GM12878 (cell line): ENCODE measurements around the gene GTPBP4. TPM values are rescaled to one million over a fixed set of nuclear protein-coding genes. Genes with fewer than 3 reads are reported as not detected.

Experiments used
- ATAC-seq: fragments of 200-7000 bp; cut with Tn5 transposase; 3 replicates; pipeline ENCODE4 v1.9.1; 2020; ENCODE audit warnings: mild to moderate bottlenecking, moderate library complexity
- BruUV-seq: library from RNA; stranded (reverse); fragments of 400-500 nt; replicated peaks from 2 replicates; lab custom pipeline; 2021; lab: Mats Ljungman, UMichigan
- CTCF ChIA-PET: fragments of 300-600 bp; sonication (Branson Sonifier 250); formaldehyde crosslinking; extraction: SDS; loops from one replicate; lab custom pipeline; 2021; ENCODE audit warnings: inconsistent platforms; lab: Yijun Ruan, JAX
- POLR2A ChIA-PET: fragments of 350-600 bp; formaldehyde crosslinking; extraction: SDS; loops from one replicate; lab custom pipeline; 2021; ENCODE audit warnings: inconsistent platforms; lab: Charles Lee
- RAD21 ChIA-PET: fragments of 300-600 bp; sonication (Branson Sonifier 250); formaldehyde crosslinking; loops from one replicate; lab custom pipeline; 2023; ENCODE audit warnings: antibody characterized with exemption; ENCODE audit not compliant: unreplicated experiment; lab: Charles Lee
- SMC1A ChIA-PET: fragments of 300-600 bp; sonication (Branson Sonifier 250); formaldehyde crosslinking; loops from one replicate; lab custom pipeline; 2023; ENCODE audit not compliant: unreplicated experiment, uncharacterized antibody; lab: Charles Lee
- DNase-seq: peaks from one replicate; pipeline ENCODE4 v3.0.0-alpha.2; 2011; ENCODE audit warnings: low read depth, low spot score
- FAIRE-seq: peaks from 3 replicates; lab custom pipeline; 2011; peaks lifted over from hg19 to GRCh38; lab: Jason Lieb, UNC
- H2AFZ ChIP-seq: 2 replicates; pipeline ENCODE4 v1.6.0; 2011; ENCODE audit warnings: low read depth, low read length, control low read depth; ENCODE audit not compliant: control insufficient read depth
- H3K27ac ChIP-seq: 2 replicates; pipeline ENCODE4 v1.5.1; 2011; ENCODE audit warnings: control low read depth; ENCODE audit not compliant: control insufficient read depth, insufficient read depth
- H3K27me3 ChIP-seq, 2 experiments: replicated peaks in 1 of 2; 2 replicates each; pipeline versions ENCODE4 v1.6.0 to v1.6.1; 2011; ENCODE audit warnings: low read length in 1 of 2; ENCODE audit not compliant: control insufficient read depth in 2 of 2, insufficient read depth in 2 of 2
- H3K36me3 ChIP-seq, 2 experiments: 2 replicates each; pipeline ENCODE4 v1.5.1; 2011; ENCODE audit warnings: low read length in 1 of 2; ENCODE audit not compliant: control insufficient read depth in 2 of 2, insufficient read depth in 2 of 2
- H3K4me1 ChIP-seq: 2 replicates; pipeline ENCODE4 v1.6.1; 2011; ENCODE audit warnings: mild to moderate bottlenecking, low read length, moderate library complexity, mixed read lengths; ENCODE audit not compliant: control insufficient read depth, insufficient read depth
- H3K4me2 ChIP-seq: 2 replicates; pipeline ENCODE4 v1.6.0; 2011; ENCODE audit warnings: control low read depth; ENCODE audit not compliant: control insufficient read depth, insufficient read depth
- H3K4me3 ChIP-seq: fragments of 200-600 bp; sonication (generic); 2 replicates; pipeline ENCODE4 v1.5.1; 2016
- H3K79me2 ChIP-seq: 2 replicates; pipeline ENCODE4 v1.6.0; 2011; ENCODE audit warnings: low read length; ENCODE audit not compliant: control insufficient read depth, insufficient read depth
- H3K9ac ChIP-seq: 2 replicates; pipeline ENCODE4 v1.8.0; 2011; ENCODE audit warnings: low read length, control low read depth, mixed read lengths; ENCODE audit not compliant: control insufficient read depth, insufficient read depth
- H3K9me3 ChIP-seq: replicated peaks from 3 replicates; pipeline ENCODE4 v1.5.1; 2011; ENCODE audit warnings: mild to moderate bottlenecking, low read length; ENCODE audit not compliant: control insufficient read depth, insufficient read depth
- H4K20me1 ChIP-seq: 2 replicates; pipeline ENCODE4 v1.6.0; 2011; ENCODE audit not compliant: control insufficient read depth, insufficient read depth
- ATF7 ChIP-seq: fragments of 450-650 bp; IDR thresholded peaks from 2 replicates; pipeline ENCODE4 v1.6.1; 2016; ENCODE audit warnings: low read depth, mild to moderate bottlenecking
- CEBPB ChIP-seq, 2 experiments: fragments of 150-350 bp in 1 of 2; IDR thresholded peaks; 2 replicates each; pipeline ENCODE4 v1.6.1; 2012 to 2014; ENCODE audit warnings: low read depth in 2 of 2, low read length in 2 of 2, borderline replicate concordance in 1 of 2, inconsistent platforms in 1 of 2
- CHD4 ChIP-seq: fragments of 200-600 bp; sonication (generic); IDR thresholded peaks from 2 replicates; pipeline ENCODE4 v1.6.1; 2016; ENCODE audit warnings: mild to moderate bottlenecking
- CREB1 ChIP-seq: IDR thresholded peaks from 2 replicates; pipeline ENCODE4 v1.6.1; 2012; ENCODE audit warnings: low read depth, mild to moderate bottlenecking, inconsistent platforms
- ELK1 ChIP-seq: IDR thresholded peaks from 2 replicates; pipeline ENCODE4 v1.6.1; 2012; ENCODE audit warnings: low read depth, low read length, improper control_type of control experiment
- MEF2B ChIP-seq: fragments of 450-650 bp; IDR thresholded peaks from 2 replicates; pipeline ENCODE4 v1.6.1; 2018; ENCODE audit warnings: mild to moderate bottlenecking, moderate library complexity; ENCODE audit not compliant: partially characterized antibody, poor library complexity, severe bottlenecking
- MXI1 ChIP-seq: fragments of 150-350 bp; IDR thresholded peaks from 2 replicates; pipeline ENCODE4 v1.6.1; 2011; ENCODE audit warnings: low read depth, mild to moderate bottlenecking, inconsistent platforms, low read length, improper control_type of control experiment
- NFYA ChIP-seq: IDR thresholded peaks from 2 replicates; pipeline ENCODE4 v1.6.1; 2011; ENCODE audit warnings: low read depth, mild to moderate bottlenecking, low read length, improper control_type of control experiment, borderline replicate concordance
- PAX8 ChIP-seq: fragments of 450-650 bp; IDR thresholded peaks from 2 replicates; pipeline ENCODE4 v1.6.1; 2017; ENCODE audit warnings: mild to moderate bottlenecking, moderate library complexity
- POLR2AphosphoS5 ChIP-seq: IDR thresholded peaks from 2 replicates; pipeline ENCODE4 v1.6.1; 2011; ENCODE audit warnings: mild to moderate bottlenecking, low read length, inconsistent platforms
- SMAD1 ChIP-seq: fragments of 450-650 bp; IDR thresholded peaks from 2 replicates; pipeline ENCODE4 v1.6.1; 2018; ENCODE audit warnings: mild to moderate bottlenecking, low read depth; ENCODE audit not compliant: partially characterized antibody
- SMAD5 ChIP-seq: IDR thresholded peaks from 2 replicates; pipeline ENCODE4 v1.6.1; 2016; ENCODE audit warnings: antibody characterized with exemption, low read depth
- WRNIP1 ChIP-seq: IDR thresholded peaks from 2 replicates; pipeline ENCODE4 v1.6.1; 2011; ENCODE audit warnings: low read depth, low read length, improper control_type of control experiment, borderline replicate concordance
- ZNF622 ChIP-seq: fragments of 450-650 bp; IDR thresholded peaks from 2 replicates; pipeline ENCODE4 v1.6.1; 2017; ENCODE audit warnings: mild to moderate bottlenecking, inconsistent platforms
- WGBS: methylation state at CpG from one replicate; pipeline ENCODE4 v1.1.6; 2016; ENCODE audit warnings: low lambda C conversion rate; ENCODE audit not compliant: insufficient replicate concordance, insufficient coverage; ENCODE audit errors: missing lambda C conversion rate; 5-methylcytosine and 5-hydroxymethylcytosine counted together
- in situ Hi-C: fragments of 300-500 bp; cut with MboI; formaldehyde crosslinking; loops from 9 replicates; pipeline ENCODE4 v1.14.3; 2018; ENCODE audit warnings: mixed read lengths
- intact Hi-C: fragments of 100-400 bp; cut with micrococcal nuclease; formaldehyde crosslinking; loops from one replicate; pipeline ENCODE4 v1.14.2; 2022; ENCODE audit not compliant: unreplicated experiment
- polyA plus RNA-seq, 11 experiments: library from polyadenylated mRNA; depleted of rRNA in 4 of 11; unstranded in 6 of 11; stranded (reverse) in 5 of 11; fragments of >200 nt; fragmentation: Nextera tagmentation in 4 of 11; fragmentation: Illumina TruSeq in 1 of 11; extraction: Ambion mirVana in 4 of 11; extraction: Trizol in 1 of 11; gene quantifications; 1 replicate in 1 of 11; 2 replicates in 10 of 11; pipeline versions ENCODE4 v1.2.1 to v1.2.3, GENCODE V29; 2011 to 2016; ENCODE audit warnings: inconsistent platforms in 2 of 11, missing spikeins in 2 of 11, low read depth in 1 of 11
- total RNA-seq, 4 experiments: library from RNA; depleted of rRNA in 3 of 4; stranded (reverse); fragments of >200 nt in 3 of 4; fragmentation: Illumina TruSeq in 1 of 4; extraction: Trizol in 1 of 4; gene quantifications; 2 replicates each; pipeline versions ENCODE4 v1.2.1 to v1.2.3, GENCODE V29; 2013 to 2021

Gene GTPBP4
- total and polyA plus RNA-seq, 10 of the 15 experiments (the other 5 are each of a cell fraction or from before 2014, with no cell fraction given) = 58.5 to 118 (median 71.4) TPM

- RAD21 ChIA-PET = interaction anchor here (0.9 to 3.1 kb wide), 5 partner anchors 9 to 122 kb away, joined by 3 to 9 read pairs (median 3); partner anchors contain the start of gene GTPBP4
- Histone ChIP-seq H3K9ac (peak overlapping the region; percentile 92), H3K4me3 (peak overlapping the region; percentile 95)
Observed at GRCh38 chr10:1050145-1050544, 61.9 kb downstream of the GTPBP4 start.

More at GRCh38 chr10:1050145-1050544, 61.9 kb downstream of the GTPBP4 start:
- Histone ChIP-seq H3K79me2 (peaks cover 80% of the 10 kb centered on the region), H3K36me3 (peaks cover 0 to 16% of the 10 kb centered on the region in 2 experiments; a peak in 2 of 4 replicates), H3K27ac (peak overlapping the region; percentile 96), H2AFZ (no peak overlapping the region), H3K9me3 (no peaks in the 10 kb centered on the region), H3K4me1 (peaks cover 8% of the 10 kb centered on the region), H3K4me2 (peak overlapping the region; percentile 32), H4K20me1 (peaks cover 3% of the 10 kb centered on the region; the same call in 1 of the 2 replicates), H3K27me3 (no peaks in the 10 kb centered on the region)
- ChIA-PET SMC1A (interaction anchor here (0.7 to 1.3 kb wide), 7 partner anchors 14 to 160 kb away, joined by 3 to 6 read pairs (median 3); partner anchors contain the start of gene GTPBP4), CTCF (interaction anchor here (0.6 to 2.1 kb wide), 3 partner anchors 25 to 824 kb away, joined by 3 to 8 read pairs (median 3); no protein-coding TSS in a partner anchor), POLR2A (interaction anchor here (0.5 to 3.6 kb wide), 9 partner anchors 8 to 991 kb away, joined by 3 to 19 read pairs (median 7); no protein-coding TSS in a partner anchor)
- in situ Hi-C loops = no loop called here
- ATAC-seq = no peak
- intact Hi-C loops = no loop called here
- WGBS = 2% methylated on average over 5 of the region's 5 CpGs
- BruUV-seq = no TSS peak
- FAIRE-seq = no peak
- TF ChIP-seq SMAD5 = no peak
- no peak for TF ChIP-seq PAX8
- no peak for TF ChIP-seq MXI1
- TF ChIP-seq MEF2B = no peak
- TF ChIP-seq CHD4 = no peak
- no peak for TF ChIP-seq ZNF622
- TF ChIP-seq CEBPB (IDR thresholded peaks at IDR 0.05; ENCODE audit: borderline replicate concordance in 1 of 2, low read depth in 2 of 2, low read length in 2 of 2) = no peak
- TF ChIP-seq WRNIP1 = no peak
- TF ChIP-seq SMAD1 = no peak
- TF ChIP-seq POLR2AphosphoS5 = no peak
- TF ChIP-seq ELK1 = no peak
- TF ChIP-seq CREB1 = no peak
- no peak for TF ChIP-seq NFYA
- TF ChIP-seq ATF7 = no peak
- DNase-seq = no peak
